Activated effector memory CD4-positive, alpha-beta T cell treated with anti-CD3 and anti-CD28 coated beads, Interleukin-2, amount 50 U/mL, for 16 hours (primary cell): ENCODE results near the gene PVRIG.
A peak's percentile ranks its signal among the peaks of the same experiment; 100 is the strongest.
"Not testable (repeated sequence)": the region's sequence is repeated elsewhere in the genome, so short reads cannot be mapped to it uniquely, and the experiment has no call there.

Source experiments
- DNase-seq: peaks from one replicate; pipeline ENCODE4 v3.0.0-alpha.2; 2020

PVRIG gene

DNA sequence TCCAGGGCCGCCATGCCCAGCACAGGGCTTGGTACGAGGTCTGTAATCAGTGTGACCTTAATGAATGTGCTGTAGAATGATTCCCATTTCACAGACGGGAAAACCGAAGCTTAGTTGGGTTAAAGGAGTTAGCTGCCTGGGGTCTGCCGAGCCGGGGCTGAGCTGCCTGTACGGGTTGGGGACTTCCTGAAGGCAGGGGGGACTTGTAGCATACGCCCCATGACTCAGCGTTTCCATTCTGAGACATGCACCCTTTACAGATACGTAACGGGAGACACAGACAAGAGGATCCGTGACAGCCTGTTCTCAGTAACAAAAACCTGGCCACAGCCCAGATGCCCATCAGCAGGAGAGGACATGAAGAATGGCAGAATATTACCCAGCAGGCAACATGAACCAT is 23.6 kb downstream of the PVRIG start:
- peak; percentile 83 for DNase-seq

DNA sequence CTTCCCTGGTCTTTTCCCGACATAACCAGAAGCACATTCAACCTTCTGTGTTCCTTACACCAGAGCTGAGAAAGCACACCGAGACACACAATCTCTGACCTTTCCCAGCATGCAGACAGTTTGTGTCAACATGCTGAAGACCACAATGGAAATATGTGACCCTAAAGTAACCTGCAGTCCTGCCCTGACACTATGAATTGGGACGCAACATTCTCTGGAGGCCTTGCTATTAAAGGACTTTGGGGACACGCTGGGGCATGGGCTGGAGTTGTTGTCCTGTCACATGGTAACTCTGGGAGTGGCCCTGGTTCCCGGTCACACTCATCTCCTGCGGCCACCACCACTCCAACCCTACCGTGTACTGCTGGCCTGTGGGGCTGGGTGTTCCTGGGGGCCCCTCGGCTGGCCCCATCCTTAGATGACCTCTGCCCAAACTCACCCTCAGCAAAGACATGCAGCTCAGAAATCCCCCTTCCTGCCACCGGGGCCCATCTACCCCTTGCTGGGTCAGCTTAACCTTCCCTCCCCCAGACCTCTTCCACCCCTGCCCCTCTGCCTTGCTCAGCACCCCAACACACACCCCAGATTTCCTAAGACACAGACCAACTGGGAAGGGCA is 25.3 kb downstream of the PVRIG start:
- DNase-seq: not testable (repeated sequence)

DNA sequence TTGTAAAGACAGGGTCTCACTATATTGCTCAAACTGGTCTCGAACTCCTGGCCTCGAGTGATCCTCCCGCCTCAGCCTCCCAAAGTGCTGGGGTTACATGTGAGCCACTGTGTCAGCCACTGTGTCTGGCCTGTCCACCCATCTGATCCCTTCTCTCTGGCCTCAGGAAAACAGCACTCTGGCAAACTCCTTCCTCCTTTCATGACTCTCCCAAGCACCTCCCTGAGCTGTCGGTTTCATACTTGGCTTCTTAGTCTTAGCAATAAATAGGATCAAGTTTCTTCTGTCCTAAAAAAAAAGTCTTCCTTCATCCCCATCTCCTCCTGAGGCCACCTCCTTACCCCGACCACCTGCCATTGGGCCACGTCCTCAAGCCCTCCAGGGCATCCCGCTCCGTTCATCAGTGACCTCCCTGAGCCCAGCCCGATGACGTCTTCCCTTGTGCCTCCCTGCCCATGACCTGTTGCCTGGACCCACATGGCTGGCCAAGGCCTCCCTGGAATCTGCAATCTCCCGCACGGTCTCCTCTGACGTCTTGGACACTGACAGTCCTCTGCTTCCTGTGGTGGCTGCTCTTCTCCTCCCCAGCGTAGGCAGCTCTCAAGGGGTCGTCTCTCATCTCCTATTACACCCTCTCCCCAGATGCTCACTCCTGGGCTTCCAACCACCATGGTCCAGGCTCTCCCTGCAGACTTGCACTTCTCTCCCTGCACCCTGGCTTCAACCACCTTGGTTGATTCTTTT is 26.5 kb downstream of the PVRIG start:
- not testable (repeated sequence) for DNase-seq

DNA sequence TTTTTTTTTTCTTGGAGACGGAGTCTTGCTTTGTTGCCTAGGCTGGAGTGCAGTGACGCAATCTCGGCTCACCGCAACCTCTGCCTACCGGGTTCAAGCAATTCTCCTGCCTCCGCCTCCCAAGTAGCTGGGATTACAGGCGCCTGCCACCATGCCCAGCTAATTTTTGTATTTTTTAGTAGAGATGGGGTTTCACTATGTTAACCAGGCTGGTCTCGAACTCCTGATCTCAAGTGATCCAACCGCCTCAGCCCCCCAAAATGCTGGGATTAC is 27.1 kb downstream of the PVRIG start:
- not testable (repeated sequence) for DNase-seq

DNA sequence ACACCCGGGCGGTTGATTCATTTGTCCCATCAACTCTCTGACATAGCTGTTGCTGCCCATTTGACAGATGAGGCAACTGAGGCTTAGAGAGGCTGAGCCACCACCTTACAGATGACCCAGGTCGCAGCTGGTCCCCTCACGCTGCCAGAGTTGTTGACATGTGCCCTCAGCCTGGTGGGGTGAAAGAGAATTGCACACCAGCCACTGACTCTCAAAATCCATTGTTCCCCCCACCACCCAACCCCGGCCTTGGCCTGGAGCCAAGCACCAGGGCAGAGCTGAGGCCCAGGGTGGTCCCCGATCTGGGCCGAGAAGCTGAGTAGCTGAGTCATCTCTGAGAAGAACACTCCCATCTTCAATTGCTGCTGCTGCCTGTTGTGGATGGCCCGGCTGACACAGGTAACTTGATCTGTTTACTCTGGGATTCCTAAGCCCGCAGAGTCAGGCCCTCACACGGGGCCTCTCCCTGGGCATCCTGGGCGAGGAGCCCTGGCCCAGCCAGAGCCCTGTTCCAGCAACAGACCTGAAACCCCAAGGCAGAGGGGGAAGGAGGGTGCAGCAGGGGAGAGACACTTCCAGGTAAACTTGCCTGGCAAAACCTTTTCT is 27.5 kb downstream of the PVRIG start:
- DNase-seq: no peak

DNA sequence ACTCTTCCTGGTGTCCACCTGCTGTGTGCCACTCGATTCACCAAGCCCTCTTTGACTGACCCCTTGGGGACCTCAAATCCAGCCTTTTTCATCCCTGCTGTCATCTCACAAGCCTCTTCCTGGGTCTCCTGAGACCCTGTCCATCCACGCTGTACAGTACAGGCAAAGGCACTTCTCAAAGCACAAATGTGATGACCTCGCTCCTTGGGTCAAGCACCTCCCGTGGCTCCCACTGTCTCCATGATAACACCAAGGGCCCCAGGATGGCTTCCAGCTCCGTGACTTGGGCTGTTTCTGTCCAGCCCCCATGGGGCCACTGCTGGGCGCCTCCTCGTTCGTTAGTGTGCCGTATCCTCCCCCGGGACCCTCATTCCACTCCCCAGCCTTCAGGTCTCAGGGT is 28.7 kb downstream of the PVRIG start:
- no peak for DNase-seq

DNA sequence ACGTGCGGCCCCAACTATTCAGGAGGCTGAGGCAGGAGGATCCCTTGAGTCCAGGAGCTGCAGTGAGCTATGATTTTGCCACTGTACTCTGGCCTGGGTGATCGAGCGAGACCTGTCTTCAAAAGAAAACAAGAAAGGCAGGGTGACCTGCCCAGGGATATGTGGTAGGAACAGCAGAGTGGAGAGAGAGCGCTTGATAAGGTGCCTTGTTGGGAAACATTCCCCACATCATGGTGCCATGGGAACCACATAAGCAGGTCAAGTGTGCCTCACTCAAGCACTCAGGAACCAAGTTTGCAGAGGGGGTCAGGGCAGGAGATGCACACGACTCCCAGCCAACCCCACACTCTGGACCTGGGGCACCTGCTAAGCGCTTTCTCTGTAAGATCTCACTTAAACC is 37.3 kb downstream of the PVRIG start:
- DNase-seq: no peak

DNA sequence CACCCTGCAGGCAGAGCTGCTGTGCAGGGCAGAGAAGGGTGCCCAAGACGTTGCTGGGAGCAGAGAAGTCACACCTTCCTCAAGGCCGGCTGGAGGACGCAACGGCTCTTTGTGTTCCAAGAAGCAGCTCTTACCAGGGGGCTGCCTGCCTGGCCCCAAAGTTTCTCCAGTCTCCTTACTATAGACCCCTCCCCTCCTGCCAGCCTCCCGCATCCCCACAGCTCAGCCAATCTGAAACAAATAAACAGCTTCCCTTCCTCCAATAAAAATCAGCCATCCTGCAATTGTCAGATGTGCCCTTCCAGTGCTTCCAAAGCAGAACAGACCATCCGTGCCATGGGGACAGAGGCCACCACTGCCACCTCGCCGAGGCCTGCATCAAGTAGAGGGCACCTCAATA is 40.2 kb downstream of the PVRIG start:
- not testable (repeated sequence) for DNase-seq

DNA sequence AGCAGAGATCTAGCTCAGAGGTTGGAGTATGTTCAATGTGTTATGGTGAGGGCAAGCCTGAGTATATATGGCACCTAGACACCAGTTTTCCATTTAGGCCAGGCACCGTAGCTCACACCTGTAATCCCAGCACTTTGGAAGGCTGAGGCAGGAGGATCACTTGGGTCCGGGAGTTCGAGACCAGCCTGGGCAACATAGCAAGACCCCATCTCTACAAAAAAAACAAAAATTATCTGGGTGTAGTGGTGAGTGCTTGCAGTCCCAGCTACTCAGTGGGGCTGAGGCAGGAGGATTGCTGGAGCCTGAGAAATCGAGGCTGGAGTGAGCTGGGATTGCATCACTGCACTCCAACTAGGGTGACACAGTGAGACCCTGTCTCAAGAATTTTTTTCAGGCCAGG is 43.1 kb downstream of the PVRIG start:
- DNase-seq: not testable (repeated sequence)

DNA sequence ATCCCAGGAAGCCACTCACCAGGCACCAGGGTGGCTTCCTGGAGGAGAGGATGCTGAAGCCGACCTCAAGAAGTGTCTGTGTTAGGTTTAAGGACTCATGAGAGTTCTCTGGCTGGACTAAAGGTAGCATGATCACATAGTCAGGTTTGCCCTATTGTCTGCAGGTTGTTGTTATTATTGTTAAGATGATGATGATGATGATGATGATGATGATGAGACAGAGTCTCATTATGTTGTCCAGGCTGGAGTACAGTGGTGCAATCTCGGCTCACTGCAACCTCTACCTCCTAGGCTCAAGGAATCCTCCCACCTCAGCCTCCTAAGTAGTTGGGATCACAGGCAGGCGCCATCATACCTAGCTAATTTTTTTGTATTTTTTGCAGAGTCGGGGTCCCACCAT is 44.5 kb downstream of the PVRIG start:
- not testable (repeated sequence) for DNase-seq

DNA sequence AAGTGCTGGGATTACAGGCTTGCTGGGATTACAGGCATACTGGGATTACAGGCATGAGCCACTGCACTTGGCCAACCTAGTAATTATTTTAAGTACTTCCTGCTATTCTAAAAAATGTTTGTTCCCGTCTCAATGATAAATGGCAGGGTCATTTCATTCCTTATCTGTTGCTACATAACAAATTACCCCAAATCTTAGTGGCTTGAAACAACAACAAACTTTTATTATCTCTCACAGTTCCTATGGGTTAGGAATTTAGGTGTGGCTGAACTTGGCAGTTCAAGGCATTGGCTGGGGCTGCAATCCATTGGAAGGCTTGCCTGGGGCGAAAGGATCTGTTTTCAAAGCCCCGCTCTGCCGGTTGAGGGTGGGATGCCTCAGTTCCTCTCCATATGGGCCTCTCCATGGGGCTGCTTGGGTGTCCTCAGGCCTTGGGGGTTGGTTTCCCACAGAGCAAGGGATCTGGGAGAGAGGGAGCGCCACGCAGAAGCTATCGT is 45.0 kb downstream of the PVRIG start:
- DNase-seq: not testable (repeated sequence)

DNA sequence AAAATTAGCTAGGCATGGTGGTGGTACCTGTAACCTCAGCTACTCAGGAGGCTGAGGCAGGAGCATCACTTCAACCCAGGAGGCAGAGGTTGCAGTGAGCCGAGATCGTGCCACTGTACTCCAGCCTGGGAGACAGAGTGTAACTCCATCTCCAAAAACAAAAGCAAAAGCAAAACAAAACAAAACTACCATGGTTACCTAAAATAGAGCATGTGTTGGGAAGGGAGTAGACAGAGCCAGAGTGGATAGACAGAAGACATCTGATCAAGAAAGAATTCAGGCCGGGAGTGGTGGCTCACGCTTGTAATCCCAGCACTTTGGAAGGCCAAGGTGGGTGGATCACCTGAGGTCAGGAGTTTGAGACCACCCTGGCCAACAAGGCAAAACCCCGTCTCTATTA is 46.1 kb downstream of the PVRIG start:
- DNase-seq: not testable (repeated sequence)

DNA sequence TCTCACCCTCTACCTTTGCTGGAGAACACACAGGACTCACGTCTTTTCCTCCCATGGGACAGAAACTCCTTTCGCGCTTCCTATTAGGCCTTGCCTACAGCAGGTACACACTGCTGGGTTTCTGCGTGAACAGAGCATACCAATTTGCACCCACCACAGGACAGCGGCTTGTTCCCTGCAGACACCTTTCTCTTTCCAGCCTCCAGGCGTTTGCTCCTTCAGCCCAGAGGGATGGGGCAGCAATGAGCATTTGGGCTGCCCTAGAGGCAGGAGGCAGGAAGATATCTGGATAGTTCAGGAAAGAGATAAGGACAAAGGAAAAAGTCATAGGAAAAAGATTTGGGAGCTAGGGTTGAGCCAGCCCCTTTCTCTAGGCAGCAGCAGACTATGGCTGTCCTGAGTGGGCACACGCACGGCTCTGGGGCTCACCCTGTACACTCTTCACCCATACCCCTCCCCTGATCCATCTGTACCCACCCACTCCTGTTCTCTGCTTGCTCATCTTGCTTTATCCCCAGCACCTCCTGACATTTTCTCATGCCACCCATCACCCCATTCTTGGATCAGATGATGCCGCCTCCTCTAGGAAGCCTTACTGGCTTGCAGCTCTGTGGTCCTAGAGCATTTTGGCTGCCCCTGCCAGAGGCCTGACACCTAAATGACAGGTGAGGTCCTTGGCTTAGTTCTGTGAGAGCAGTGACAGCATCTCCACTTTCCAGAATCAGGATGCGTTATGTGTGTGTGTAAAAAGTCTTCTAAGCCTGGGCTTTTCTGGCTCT is 47.0 kb downstream of the PVRIG start:
- no peak for DNase-seq

DNA sequence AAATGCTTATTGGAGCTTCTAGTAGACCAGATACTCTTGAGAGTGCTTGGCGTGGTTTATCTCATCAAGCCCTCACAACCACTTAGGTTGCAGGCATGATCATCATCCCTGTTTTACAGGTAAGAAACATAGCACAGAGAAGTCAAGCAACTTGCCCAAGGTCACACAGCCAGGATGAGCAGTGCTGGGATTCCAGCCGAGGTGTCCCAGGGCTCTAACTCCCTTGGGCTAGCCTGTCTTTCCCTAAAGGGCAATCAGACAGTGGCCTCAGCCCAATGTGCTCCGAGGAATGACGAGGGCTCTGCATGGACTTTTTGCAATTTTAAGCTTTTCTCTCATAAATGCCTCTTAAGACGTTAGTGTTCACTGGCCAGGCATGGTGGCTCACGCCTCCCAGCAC is 47.9 kb downstream of the PVRIG start:
- DNase-seq: no peak

DNA sequence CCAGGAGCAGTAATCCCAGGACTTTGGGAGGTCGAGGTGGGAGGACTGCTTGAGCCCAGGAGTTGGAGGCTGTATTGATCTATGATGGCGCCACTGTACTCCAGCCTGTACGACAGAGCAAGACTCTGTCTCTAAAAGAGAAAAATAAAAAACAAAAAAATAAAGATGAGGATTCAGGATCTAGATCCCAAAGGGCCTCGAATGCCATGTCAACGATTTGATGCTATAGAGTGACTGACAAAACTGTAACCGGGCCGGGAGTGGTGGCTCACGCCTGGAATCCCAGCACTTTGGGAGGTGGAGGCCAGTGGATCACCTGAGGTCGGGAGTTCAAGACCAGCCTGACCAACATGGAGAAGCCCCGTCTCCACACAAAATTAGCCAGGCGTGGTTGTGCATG is 49.1 kb downstream of the PVRIG start:
- DNase-seq: not testable (repeated sequence)

DNA sequence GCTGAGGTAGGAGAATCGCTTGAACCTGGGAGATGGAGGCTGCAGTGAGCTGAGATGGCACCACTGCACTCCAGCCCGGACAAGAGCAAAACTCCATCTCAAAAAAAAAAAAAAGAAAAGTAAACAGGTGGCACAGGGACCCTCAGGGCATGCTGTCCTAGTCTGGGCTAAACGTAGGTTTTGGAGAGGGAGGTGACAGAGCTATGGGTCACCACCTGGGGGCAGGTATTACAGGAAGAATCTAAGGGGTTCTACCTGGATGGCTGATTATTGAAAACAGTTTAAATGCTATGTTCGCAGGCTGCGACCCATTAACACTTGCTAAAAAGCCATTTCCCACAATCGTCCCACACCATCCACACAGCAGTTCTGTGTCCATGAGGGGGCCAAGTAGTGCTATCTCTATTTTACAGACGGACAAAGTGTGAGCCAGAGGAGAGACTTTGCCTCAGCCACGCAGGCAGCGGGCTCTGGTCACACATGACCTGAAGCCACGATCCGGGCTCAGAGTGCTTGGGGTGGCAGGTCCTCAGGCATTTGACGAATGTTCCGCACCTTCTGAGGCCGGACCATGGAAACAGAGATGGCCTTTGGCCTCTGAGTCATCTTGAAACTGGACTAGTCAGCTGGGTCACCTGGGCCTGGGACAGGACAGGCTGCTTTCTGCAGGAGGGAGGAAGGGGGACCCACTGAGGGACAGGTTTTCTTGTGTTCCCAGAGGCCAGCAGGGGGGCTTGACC is 49.7 kb downstream of the PVRIG start:
- not testable (repeated sequence) for DNase-seq

DNA sequence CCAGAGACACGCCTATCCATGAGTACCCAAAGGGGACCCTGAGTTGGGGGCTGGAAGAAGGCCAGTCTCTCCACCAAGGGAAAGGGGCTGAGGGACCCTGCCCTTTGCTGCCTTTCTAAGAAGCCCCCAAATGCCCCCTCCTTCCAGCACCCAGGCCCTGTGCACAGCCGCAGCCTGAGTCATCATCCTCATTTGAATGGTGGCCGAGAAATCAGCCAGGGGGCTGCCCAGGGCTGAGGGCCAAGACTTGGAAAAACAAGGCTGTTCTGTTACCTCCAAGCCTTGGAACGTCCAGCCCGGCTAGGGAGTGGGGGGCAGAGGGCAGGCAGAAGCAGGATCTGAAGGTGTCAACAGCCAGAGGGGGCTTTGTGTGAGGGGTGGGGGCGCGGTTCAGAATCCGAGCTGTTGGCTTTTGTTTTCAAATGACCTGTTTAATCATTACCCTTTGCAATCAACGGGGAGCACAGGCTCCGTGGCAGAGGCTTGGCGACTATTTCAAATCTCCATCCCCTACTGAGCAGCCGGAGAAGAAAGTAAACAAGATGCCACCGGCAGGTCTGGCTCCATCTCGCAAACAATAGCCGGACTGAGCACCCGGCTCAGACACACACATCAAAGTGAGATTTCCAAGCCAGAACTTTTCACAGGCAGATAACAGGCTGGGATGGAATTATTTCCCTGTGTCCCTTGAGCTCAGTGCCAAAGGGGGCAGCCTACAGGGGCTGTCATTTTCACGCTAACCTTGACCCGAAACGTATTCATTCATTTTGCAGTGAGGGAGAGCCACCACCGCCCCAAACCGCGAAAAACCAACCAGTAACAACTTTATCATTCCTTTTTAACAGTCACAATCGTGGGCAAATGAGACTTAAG is 50.5 kb downstream of the PVRIG start:
- DNase-seq: not testable (repeated sequence)
